CD4-positive, alpha-beta T cell treated with Interleukin-6 for 4 hours (primary cell): ENCODE data around the gene ADTRP.
A peak's percentile ranks its signal among the peaks of the same experiment; 100 is the strongest.
"Not testable (repeated sequence)": the region's sequence is repeated elsewhere in the genome, so short reads cannot be mapped to it uniquely, and the experiment has no call there.

Source experiments
- DNase-seq: peaks from one replicate; pipeline ENCODE4 v3.0.0-alpha.2; 2020; ENCODE audit warnings: mixed read lengths

ADTRP gene

GRCh38 chr6:11802886-11803590 is 24.4 kb upstream of the ADTRP start:
- no peak for DNase-seq

GRCh38 chr6:11800531-11800930 is 21.9 kb upstream of the ADTRP start:
- DNase-seq = not testable (repeated sequence)

GRCh38 chr6:11798538-11798937 is 19.9 kb upstream of the ADTRP start:
- DNase-seq = no peak

- DNase-seq = no peak
Measured at GRCh38 chr6:11798096-11798495, 19.5 kb upstream of the ADTRP start.

- DNase-seq = no peak
Measured at GRCh38 chr6:11796829-11797228, 18.2 kb upstream of the ADTRP start.

- DNase-seq = no peak
Measured at GRCh38 chr6:11795403-11795802, 16.8 kb upstream of the ADTRP start.

GRCh38 chr6:11793277-11793676 is 14.7 kb upstream of the ADTRP start:
- no peak for DNase-seq

GRCh38 chr6:11791354-11792107 is 12.9 kb upstream of the ADTRP start:
- no peak for DNase-seq

GRCh38 chr6:11789744-11790143 is 11.1 kb upstream of the ADTRP start:
- no peak for DNase-seq

- no peak for DNase-seq
Measured at GRCh38 chr6:11788043-11788442, 9.4 kb upstream of the ADTRP start.

GRCh38 chr6:11785774-11786579 is 7.4 kb upstream of the ADTRP start:
- peak; percentile 49 for DNase-seq

GRCh38 chr6:11785415-11785773 is 6.8 kb upstream of the ADTRP start:
- peak; percentile 30 for DNase-seq

- no peak for DNase-seq
Measured at GRCh38 chr6:11784341-11784740, 5.7 kb upstream of the ADTRP start.

- DNase-seq = no peak
Measured at GRCh38 chr6:11783524-11784064, 5.0 kb upstream of the ADTRP start.

- DNase-seq = no peak
Measured at GRCh38 chr6:11782524-11782923, 3.9 kb upstream of the ADTRP start.

- no peak for DNase-seq
Measured at GRCh38 chr6:11780097-11780428, 1.5 kb upstream of the ADTRP start.

- DNase-seq = no peak
Measured at GRCh38 chr6:11779329-11780096, 910 bp upstream of the ADTRP start.

- DNase-seq = no peak
Measured at GRCh38 chr6:11778036-11778435, 567 bp downstream of the ADTRP start.

GRCh38 chr6:11775791-11776409 is 2.7 kb downstream of the ADTRP start:
- no peak for DNase-seq

- DNase-seq = no peak
Measured at GRCh38 chr6:11774426-11774825, 4.2 kb downstream of the ADTRP start.

GRCh38 chr6:11773581-11773980 is 5.0 kb downstream of the ADTRP start:
- DNase-seq = no peak

- DNase-seq = no peak
Measured at GRCh38 chr6:11773013-11773412, 5.6 kb downstream of the ADTRP start.
